HS-5 (cell line): Measurements from ENCODE around the gene TANC1.
A peak's percentile ranks its signal among the peaks of the same experiment; 100 is the strongest.

ENCODE experiments used
- DNase-seq: peaks from one replicate; pipeline ENCODE4 v3.0.0-alpha.2; 2012; ENCODE audit warnings: low read depth

The TANC1 gene

DNA sequence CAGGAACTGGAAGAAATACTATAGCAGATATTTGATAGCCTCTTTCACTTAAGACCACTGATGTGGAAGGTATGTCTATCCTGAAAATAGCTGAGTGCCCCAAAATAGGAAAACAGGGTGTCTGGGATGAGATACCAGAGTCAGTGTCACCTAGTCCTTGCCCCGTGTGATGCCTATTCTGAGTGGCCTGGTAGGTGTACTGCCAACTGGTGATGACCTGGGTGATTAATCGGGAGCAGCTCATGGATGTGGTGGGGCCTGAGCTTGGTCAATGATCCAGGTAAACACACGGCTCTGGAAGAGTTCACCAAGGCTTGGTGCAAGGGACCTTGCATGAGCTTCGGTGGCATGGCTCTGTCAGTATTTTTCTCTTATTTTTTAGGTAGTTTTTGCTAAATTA lies 95.2 kb downstream of the TANC1 start:
- DNase-seq: no peak

DNA sequence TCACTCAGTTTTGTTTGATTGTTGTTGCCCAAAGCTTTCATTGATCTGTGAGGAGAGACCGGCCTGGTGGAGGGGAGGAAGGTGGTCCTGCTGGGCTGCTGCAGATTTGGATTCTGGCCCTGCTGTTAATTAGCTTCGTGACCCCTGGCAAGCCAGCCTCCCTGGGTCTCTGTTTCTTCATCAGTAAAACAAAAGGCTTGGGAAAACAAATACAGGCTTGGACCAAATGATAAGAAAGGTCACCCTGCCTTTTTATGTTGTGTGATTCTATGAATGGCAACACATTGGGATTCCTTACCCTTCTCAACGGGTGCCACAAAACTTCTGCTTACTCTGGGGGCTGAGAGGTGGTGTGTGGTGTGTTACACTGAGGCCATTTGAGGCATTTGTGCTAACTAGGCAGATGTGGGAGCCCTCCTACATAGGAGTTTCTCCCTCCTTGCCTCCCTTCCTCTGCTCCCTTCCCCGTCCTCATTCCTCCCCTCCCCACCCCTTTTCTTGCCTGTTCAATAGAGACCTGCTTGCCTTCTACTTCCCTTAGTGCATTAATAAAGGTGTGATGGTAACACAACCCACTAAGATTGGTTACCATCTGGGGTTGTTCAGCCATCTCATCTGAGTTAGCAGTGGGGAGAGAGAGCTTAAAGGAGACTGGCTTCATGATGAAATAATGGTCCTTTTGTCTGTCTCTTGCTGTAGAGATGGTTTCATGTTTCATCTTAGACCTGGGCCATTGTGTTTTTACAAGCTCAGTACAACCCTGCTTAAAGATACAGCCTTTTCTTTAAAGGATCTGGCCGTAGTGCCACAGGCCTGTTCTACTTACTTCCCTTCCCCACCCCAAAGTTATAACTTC lies 96.2 kb downstream of the TANC1 start:
- no peak for DNase-seq

DNA sequence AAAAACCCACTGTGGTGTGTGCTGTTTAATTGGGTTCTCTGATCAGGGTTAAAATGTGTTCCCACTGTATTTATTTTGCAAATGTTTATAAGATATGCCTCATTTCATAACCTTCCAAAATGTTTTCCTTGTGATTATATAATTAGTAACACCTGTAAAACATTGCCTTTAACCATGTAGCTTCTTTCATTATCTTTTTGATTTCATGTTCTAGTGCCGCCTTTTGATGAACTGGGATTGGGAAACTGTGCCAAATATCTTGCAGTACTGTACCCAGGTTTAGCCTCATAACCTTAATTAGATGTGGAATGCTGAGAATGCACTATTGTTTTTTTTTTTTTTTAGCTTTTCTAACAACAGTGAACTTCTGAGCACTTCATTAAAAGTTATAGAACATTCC lies 96.9 kb downstream of the TANC1 start:
- DNase-seq: no peak

DNA sequence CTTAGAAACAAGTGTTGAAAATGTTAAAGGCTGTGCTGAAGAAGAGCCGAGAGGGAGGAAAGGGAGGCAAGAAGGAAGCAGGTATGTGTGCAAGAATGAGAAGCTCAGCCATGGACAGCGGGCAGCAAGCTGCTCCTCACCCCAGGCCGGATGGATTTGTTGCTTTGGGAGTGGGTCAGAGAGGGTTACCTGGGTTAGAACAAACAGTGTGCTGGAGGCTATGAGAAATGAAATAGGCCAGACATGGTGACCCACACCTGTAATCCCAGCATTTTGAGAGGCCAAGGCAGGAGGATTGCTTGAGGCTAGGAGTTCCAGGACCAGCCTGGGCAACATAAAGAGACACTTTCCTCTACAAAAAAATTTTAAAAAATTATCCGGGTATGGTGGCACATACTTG lies 97.5 kb downstream of the TANC1 start:
- DNase-seq: no peak

DNA sequence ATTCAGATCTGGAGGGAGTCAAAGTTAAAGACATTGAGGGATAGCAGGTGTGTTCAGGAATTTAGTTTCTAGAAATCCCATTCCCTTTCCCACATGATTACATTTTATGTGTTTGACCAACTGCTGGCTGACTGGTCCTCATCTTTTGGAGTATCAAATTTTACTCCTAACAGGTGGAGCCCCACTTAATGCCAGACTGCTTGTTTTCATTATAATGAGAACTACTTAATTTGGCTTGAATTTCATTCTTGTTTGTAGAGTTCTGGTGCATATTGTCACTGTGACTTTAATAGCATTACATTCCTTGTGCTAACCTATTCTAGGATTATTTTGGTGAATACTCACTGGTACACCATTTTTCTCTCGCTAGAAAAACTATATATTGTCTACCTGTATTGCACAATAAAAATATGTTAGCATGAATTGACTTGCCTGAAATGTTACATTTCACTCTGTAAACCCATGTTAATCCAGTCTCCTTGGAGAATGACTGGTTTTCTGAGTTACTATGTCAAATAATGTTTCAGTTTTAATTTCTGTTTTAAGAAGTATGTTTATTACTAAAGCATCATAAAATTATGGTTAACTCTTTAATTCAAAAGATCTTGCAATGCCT lies 98.2 kb downstream of the TANC1 start:
- DNase-seq: no peak

DNA sequence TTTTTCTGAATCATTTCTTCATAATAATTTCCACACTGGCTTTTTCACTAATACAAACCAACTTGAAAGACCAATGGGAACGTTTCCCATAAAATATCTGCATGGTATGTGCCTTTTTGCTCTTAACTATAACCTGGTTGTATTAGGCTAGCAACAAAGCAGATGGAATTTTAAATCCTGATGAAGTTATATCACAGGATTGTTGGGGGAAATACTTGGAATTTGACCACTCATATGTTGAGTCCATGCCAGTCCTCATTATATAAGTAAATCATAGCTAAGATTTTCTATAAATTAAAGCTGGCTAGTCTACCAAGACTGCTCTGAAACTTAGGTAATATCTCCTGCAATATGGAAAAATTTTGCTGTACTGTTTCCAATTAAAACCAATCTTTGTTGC lies 99.5 kb downstream of the TANC1 start:
- DNase-seq: no peak

DNA sequence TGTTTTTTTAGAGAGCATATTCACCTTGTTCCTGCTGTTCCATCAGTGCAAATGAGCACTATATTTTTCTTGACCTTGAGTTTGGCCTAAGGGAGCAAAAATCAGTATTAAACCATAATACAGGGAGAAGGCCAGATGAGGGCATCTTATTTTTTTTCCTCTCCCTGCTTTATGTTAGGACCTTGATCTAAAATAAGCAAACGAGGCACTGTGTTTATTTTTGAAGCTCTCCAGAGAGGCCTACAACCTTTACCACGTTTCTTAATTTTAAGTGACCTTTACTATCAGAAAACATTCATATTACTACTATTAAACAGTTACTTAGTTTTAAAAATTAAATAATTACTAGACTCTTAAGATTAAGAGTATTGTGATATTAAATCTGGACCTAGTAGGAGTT lies 100.8 kb downstream of the TANC1 start:
- no peak for DNase-seq

DNA sequence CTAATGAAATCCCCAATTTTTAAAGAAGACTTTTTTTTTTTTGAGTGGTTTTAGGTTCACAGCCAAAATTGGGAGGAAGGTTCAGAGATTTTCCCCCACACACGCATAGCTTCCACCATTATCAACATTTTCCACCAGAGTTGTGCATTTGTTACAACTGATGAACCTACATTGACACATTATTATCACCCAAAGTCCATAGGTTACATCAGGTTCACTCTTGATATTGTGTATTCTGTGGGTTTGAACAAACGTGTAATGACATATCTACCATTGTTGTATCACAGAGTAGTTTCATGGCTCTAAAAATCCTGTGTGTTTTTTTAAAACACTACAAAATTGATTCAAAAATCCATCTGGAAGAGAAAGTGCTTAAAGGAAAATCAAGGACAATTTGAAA lies 101.8 kb downstream of the TANC1 start:
- DNase-seq: no peak

DNA sequence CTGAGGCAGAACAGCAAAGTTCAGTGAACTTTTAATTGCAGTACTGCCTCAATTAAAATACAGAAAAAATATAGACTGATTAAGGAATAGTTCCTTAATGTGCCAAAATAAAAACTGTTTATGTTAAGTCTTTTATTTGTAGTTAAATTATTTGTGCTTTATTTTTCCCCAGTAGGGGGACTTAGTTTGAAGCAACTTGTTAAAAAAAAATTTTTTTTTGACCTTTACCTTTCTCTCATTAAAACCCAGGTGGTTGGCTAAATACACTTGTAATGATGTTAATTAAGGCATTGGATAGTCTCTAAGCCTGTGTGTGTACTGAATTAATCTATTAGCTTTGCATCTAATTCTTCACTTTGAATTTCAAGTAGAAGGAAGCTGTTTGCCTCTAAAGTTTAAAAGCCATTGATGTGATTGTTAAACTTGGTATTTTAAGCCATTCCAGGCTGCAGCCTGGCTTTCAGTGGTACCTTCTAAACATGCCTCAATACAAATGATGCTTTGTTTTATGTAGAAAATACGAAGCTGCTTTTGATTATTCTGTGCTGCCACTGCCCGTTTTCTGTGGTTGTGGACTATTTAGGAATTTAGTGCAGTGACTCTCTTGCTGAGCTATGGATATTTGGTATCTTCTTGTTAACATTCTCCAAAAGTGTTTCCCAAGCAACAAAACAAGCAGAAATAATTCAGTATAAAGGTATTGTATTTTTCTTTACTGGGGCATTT lies 102.9 kb downstream of the TANC1 start:
- no peak for DNase-seq

DNA sequence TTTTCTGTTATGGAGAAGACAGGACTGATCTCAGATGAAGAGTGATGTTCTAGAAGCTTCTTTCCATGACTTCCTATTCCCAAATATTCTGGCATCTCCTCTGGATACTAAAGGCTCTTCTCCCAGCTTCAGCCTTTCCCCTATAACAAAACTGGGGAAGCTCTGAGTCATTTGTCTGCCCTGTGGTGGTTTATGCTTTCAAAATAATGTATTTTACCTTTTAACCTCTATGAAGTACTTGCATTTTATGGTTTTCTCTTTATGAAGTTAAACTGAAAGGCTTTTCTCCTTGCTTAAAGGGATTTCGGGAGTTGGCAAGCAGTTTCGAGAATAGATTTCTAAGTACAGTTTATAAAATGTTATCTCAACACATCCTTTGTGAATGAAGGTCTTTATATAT lies 104.4 kb downstream of the TANC1 start:
- no peak for DNase-seq

DNA sequence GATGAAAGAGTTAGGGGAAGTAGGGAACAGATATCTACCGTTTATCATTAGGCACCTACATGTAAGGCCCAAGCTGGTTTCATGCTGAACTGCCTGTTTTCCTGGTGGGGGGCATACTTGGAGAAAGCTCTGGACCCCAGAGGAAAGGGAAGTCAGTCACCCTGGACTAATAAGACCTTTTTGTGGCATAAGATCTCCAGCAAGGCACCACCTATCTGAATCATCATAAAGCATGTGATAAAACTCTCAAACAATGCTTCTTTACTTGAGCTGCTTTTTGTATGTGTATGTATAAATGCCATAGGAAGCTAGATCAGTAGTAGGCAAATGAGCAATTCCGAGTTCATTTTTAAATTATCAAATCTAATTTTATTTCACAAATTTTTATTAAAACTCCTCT lies 104.8 kb downstream of the TANC1 start:
- DNase-seq: no peak

DNA sequence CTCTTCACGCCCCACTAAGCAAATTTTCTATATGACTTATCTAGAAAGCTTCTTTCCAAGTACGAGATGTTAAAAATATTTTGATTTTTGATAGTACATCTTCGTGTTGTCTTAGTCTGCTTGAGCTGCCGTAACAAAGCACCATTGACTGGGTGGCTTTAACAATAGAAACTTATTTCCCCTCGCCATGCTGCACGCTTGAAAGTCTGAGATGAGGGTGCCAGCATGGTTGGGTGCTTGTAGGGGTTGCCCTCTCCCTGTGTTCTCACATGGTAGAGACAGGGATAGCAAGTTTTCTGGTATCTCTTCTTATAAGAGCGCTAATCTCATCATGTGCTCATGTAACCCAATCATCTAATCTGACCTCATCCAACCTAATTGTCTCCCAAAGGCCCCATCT lies 106.2 kb downstream of the TANC1 start:
- no peak for DNase-seq

DNA sequence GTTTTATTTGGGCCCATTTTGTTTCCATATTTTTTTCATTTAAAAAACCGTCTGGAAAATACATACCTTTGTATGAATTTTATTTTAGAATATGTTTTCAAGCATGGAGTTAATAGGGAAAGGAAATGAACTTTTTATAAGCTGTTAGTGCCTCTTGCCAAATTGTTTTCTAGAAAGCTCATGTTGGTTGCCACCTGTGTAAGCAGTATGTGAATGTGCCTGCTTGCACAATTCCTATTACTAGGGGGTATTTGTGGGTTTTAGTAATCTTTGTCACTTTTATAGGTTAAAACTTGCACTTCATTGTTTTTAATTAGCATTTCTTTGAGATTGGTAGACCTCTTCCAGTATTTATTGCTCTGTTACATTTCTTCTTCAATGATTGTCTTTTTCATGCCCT lies 107.3 kb downstream of the TANC1 start:
- no peak for DNase-seq

DNA sequence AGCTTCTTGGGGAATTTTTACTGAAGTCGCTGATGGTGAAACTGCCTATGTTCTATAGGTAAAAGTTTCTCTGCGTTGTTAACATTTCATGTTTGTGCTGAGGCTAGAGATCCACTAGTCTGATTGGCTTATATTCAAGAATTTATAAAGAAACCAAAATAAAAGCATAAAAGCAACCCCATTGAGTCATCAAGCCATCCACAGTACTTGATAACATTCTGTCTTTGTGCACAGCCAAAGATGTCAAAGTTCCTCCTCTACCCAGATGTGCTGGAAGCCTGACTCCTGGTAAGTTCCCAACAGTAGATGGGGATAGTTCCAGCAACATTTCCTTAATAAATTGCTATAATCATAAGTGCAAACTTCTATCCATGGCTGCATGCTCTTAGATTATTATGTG lies 107.8 kb downstream of the TANC1 start:
- peak; percentile 50 for DNase-seq

DNA sequence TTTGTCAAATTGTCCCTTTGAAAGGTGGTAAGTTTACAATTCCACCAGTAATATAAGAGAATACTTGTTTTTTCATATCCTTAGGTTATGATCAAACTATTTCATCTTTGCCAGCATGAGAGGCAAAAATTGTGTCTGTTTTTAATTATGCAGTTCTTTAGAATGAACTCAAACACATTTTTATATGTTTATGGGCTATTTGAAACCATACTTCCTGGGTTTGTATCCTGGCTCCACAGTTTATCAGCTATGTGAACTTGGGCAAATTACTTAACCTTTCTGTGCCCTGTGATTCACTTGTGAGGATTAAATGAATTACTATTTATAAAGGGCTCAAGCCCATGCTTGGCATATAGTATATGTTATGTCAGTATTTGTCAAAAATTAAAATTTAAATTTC lies 109.4 kb downstream of the TANC1 start:
- DNase-seq: no peak

DNA sequence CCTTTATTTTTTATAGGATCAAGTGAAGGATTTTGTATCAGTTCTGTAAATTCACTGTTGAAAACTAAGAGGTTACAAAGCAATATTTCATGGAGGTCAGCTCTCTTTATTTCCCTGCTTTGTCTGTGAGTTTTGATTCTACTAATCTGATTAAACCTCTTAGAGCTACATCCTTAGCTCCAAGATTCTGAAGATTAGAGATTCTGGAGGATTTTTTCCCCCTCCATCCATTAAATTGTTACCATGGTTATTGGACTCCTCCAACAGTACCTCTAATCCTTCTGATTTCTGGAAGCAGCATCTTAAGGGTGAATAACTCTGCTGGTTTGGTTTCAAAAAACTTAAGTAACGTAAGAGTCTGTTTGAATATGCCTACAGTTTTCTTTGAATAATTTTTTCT lies 110.0 kb downstream of the TANC1 start:
- no peak for DNase-seq

DNA sequence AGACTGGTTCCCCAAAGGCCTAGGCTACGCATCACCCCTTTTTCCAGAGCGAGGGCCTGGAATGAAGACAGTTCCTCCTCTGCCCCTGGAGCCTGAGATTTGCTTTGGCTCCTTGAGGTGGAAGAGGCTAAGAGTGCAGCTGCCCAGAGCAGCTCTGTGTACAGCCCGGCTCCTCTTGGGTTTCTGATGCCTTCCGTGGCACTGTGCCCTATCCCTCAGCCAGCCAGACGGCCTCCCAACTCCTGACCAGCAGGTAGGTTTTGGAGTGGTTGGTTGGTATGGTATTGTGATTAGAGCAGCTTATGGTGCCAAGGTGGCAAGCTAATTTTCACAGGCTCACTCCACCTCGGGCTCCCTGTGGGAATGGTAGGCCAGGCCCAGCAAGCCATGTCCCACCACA lies 112.2 kb downstream of the TANC1 start:
- no peak for DNase-seq

DNA sequence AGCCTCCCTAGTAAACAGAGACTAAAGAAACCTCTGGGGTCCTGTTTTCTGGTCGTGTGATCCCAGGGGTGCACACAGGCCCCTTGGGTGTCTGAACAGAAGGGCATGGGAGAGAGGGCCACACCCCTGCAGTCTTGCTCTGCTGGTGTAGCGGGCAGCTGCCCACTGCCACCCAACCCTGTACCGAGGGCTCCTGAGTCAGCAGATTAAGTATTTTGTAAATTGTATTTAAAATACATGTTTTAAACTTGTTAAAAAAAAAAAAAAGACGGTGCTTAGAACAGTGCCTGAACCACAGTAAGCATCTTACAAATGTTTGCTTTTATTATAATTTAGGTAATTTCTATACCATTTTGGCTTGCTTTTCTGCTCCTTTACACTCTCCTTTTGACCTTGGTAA lies 113.7 kb downstream of the TANC1 start:
- no peak for DNase-seq

DNA sequence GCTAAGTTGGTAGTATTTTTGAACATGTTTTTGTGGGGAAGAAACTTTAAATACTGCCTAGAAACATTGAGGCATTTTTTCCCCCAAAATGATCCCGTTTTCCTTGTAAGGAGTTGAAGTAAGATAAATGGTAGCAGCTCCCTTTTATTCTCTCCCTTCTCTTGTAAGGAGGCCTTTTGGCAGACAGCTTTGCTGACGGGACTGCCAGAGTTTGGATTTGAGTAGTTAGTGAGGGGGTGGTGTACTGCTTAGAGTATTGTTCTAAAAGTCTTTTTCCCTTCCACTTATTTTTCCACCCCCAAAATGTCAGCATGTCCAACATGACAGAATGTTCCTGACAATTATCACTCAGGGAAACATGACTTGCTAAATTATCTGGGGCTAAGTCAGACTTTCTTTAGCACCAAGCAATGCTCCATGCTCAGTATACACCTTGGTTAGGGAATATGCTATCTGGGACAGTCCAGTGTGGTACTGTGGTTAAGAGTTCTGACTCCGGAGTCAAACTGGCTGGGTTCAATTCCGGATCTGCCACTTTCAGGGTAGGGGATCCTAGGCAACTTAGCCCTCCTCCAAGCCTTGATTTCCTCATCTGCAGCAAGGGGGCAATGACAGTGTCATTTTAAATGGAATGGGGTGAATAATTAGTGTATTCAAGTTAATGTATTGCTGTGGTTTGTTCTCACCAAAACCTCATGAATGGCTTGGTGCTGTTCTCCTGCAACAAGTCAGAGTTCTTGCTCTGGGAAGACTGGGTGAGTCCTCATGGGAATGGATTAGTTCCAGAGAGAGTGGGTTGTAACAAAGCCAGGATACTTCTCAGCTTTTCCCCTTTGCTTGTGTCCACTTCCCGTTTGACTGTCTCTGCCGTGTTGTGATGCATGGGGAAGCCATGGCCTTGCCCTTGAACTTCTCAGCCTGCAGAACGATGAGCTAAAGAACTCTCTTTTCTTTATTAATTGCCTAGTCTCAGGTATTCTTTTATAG lies 116.2 kb downstream of the TANC1 start:
- DNase-seq: no peak

DNA sequence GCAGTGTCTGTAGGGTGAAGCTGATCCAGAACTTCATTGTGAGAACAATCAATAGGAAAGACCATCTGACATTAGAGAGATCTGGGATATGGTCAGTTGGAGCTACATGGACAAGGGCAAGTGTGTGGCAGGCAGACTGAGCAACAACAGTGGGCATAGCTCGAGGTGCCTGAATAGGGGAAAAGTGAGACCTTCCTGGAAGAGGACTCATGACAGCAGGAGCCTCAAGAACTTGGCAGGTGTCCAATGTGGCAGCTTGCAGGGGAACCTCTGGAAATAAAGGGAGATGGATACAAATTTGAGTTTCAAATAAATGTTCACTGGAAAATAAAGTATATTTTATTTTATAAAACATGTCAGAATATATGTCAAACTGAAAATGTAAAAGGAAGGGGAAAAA lies 117.9 kb downstream of the TANC1 start:
- DNase-seq: no peak

DNA sequence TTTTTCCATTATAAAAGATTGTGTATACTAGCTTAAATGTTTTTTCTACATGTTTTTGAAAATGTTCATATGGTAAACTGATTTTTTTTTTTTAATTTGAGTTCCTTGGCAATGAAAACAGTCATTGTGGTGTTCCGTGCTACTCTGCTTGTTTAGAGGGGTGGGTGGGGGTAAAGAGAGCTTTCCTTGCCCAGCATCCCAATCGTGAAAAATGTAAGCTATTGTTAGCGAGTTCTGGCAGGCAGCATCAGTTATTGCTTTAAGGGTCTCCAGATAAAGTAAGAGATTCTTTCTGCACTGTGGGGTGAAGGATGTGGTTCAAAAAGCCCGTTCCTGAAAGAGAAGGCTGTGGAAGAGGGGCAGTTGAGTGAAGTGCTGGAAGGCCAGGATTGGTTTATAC lies 118.4 kb downstream of the TANC1 start:
- no peak for DNase-seq

DNA sequence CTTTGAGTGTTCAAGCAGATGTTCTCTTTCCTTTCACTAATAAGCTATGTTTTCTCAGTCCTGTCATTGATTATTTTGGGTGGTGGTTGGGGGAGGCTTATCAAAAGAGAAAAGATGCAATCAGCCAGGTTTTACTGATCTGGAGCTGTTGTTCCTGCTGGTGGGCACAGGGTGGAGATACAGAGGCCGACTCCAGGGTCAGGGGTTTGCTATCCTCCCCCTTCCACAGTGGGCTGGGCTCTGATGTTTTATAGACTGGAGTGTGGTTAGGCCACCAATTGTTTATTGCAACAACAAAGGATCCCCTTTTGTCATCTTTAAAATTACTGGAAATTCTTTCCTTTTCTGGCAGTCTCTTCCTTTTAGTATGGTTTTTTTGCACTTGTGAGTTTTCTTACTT lies 120.5 kb downstream of the TANC1 start:
- no peak for DNase-seq
